Stimulated activated CD8-positive, alpha-beta memory T cell treated with anti-CD3 and anti-CD28 coated beads, Interleukin-12 subunit alpha, Interleukin-12 subunit beta, amount 100 ng/mL, for 24 hours (primary cell): ENCODE data around the gene FAM171A1.
"Not testable (repeated sequence)": the region's sequence is repeated elsewhere in the genome, so short reads cannot be mapped to it uniquely, and the experiment has no call there.

Source experiments
- DNase-seq: peaks from one replicate; pipeline ENCODE4 v3.0.0-alpha.2; 2020; ENCODE audit errors: extremely low read depth

The FAM171A1 gene

DNA sequence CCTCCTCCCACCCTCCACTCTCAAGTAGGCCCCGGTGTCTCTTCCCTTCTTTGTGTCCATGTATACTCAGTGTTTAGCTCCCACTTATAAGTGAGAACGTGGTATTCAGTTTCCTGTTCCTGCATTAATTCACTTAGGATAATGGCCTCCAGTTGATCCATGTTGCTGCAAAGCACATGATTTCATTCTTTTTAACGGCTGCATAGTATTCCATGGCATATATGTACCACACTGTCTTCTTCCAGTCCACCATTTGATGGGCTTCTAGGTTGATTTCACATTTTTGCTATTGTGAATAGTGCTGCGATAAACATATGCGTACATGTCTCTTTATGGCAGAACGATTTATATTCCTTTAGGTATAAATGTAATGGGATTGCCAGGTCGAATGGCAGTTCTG lies 51.0 kb downstream of the FAM171A1 start:
- no peak for DNase-seq

DNA sequence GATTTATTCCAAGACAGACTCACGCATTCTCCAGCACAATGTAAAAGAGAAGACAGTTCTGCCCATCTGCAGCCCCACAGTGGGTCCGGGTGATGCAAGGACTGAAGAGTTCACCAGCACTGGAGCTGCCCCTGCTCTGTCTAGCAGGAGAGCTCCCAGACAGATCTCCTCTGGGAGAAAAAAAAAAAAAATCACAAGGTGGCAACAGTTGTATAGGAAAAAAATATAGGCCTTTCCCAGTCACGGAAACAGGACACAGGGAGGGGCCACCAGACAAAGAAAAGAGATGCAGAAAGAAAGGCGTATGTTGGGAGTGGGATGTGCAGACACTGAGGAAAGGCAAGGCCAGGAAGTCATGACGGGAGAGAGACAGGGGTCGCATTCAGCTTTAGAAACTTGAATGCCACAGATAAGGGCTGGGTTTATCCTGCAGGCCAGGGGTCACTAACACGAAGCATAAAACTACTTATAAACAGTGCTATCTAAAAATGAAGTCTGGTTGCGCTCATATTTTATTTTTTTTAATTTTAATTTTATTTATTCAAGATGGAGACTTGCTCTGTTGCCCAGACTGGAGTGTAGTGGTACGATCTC lies 54.1 kb downstream of the FAM171A1 start:
- DNase-seq: no peak

DNA sequence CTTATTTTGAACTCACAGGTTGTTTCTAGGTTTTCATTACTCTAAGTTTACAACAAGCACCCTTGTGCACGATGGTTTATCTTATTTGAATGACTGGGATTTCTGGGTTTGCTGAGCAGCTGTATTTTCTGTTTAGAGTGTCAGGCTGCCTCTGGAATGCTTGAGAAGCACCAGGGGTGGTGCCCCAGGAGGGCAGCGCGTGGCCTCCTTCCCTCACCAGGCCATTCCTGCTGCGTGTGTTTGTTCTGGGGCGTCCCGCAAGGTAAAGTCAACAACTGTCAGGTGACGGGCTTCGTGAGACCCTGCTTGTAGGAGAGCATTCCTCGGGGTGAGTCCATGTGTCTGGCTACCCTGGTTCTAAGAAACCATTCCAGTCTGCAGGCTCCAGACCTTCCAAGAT lies 54.9 kb downstream of the FAM171A1 start:
- no peak for DNase-seq

DNA sequence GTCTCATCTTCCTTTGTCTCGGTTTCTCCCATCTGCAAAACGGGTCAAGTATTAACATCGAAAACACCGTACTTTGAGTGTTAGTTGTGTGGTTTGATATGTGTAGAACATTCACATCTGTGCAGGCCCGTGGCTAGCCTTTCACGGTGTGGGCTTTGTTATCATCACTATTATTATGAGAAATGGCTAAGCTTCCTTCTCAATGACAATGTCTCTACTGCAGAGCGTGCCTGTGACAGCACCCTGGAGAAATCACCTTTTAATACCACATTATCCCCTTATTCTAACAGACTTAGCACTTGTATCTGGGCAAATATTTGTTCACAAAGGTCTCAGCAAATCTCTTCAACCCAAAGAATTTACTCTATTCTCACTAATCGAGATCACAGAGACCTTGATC lies 55.8 kb downstream of the FAM171A1 start:
- DNase-seq: no peak

DNA sequence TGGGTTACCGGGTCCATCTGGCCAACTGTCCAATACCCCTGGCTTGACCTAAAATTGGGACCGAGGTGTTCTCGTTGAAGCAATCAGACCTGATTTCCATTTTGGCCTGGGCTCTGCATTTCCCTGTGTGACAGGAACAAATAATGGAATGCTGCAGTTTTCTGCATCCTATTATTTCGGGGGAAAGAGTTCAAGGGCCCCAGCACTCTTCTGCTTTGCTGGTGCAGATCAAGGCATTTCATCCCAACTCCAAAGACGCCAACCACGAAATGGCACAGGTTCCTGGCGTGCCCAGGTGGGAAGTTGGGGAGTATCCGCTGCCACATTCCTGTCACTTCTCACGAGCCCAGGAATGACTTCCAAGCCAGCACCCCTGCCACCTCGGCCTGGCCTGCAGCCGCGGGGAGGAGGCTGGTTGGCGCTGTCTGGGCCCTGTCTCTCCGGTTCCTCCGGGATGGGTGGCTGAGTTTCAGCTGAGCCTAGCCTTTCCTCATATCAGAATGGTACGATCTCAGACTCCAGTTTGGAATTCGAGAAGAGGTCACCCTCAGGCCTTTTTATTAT lies 56.5 kb downstream of the FAM171A1 start:
- no peak for DNase-seq

DNA sequence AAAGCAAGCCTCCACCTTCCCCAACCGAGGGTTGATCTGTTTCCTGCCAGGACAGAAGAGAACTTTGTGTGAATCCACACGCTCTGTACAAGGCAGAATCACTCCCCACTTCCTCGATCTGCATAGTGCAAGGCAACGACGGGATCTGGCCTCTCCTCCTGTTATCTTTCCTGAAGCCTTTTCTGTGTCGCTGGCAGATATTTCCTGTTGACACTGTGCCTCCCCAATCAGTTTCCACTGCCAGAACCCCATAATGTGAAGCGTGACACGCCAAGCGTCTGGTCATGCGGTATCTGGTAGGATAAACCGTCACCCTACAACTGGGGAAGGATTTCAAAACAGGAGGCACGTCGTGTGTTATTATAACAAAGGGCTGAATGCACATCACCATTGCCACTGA lies 57.2 kb downstream of the FAM171A1 start:
- no peak for DNase-seq

DNA sequence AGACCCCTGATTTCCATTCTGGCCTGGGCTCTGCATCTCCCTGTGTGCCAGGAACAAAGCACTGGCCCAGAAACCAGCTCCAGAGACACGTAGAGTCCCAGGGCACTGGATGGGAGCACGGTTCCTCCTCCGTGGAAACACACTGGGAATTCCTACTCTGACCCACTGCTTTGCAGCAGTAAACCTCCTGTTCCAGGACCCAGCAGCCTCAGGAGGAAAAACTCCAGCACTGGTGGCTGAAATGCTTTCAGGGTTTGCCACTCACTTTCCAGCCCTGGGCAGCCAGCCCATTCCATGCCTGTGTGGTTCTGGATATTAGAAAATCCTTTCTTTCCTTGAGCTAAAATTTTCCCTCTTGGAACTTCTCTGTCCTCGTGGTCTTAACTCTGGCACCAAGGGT lies 58.0 kb downstream of the FAM171A1 start:
- DNase-seq: no peak

DNA sequence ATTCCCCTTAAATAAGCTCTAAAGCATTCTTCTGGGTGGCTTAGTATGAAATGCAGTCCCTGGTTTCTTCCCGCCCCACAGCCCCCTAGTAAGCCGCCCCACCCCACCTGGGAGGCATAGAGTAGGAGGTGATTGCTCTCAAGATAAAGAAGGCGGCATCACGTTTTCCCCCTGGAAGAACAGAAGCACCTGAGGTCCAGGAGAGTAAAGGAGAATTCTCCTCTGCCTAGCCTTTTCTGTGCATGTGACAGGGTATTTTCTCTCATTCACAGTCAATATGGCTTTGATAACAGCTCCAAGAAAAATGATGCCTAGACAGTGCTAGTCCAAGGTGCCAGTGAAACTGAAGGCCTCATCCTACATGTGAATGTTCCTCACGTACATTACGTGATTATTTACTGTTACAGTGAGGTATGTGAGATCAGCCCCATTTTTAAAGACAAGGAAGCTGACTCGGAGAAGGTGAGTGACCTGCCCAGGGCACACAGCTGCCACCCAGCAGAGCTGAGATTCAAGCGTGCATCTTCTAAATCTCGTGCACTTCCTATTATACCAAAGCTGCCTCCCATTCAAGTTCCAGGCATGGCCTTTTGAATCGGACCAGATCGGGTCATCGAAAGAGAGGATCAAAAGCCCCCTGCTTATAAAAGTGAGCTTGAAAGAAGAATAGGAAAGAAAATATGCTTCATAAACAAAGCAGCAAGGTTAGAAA lies 59.4 kb downstream of the FAM171A1 start:
- no peak for DNase-seq

DNA sequence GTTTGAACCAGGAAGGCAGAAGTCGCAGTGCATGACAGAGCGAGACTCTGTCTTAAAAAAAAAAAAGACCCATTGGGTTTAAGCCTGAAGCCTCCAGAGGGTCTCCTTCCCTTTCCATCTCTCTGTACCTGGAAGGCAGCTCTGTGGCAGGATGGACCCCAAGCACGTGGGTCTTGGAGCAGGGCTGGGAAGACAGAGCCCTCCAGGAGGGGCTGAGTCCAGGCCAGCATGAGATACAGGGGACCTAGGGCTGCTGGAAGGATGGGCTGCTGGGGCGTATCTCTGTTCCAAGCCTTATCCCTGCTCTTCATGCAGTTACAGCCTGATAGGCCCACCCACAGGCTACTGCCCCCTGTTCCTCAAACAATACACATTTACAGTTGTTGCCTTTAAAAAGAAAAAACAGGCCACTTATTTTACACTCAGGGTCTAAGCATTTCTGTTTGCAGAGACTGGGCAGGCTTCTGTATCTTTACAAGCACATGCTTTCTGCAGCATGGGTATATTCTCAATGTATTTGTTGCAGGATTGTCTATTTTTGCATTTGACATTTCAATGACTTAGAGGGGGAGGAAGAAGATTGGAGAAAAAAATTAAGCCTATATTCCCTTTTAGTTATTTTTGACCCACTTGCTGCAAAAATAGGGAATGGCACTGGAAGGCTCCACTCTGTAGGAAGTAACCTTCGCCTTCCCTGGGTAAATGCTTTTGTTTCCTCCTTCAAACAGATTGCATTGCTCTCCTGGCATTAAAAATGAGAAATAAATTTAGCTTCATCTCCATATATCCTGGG lies 60.1 kb downstream of the FAM171A1 start:
- no peak for DNase-seq

DNA sequence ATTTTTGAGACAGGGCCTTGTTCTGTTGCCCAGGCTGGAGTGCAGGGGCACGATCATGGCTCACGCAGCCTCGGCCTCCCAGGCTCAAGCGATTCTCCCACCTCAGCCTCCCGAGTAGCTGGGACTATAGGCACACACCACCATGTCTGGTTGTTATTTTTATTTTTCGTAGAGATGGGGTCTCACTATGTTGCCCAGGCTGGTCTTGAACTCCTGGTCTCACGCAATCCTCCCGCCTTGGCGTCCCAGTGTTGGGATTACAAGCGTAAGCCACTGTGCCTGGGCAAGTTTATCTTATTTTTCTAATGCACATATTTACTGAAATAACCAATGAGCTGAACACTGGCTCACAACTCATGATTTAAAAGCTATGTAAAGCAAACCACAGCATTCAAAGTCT lies 61.9 kb downstream of the FAM171A1 start:
- no peak for DNase-seq

DNA sequence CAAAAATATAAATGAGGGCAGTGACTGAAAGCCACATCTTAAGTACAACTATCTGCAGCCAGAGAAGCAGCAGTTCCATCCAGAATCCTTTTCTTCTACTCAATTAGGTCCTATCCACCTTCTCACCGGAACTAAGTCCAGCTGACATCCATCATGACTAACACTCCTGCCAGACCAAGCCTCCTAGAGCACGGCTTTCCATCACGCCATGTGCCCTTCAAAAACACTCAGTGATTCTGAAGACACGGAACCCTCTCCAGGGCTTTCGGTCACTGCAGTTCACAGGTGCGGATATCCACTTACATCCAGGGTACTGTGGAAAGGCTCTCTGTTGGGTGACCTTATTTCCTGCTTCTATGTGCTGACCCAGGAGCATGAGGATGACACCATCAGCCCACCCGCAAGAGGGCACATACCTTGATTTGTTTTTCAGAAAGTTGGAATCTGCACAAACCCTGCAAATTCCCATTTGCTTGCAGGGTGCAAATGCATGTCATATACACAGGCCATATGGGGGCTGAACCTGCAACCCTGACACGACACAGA lies 64.3 kb downstream of the FAM171A1 start:
- DNase-seq: no peak

DNA sequence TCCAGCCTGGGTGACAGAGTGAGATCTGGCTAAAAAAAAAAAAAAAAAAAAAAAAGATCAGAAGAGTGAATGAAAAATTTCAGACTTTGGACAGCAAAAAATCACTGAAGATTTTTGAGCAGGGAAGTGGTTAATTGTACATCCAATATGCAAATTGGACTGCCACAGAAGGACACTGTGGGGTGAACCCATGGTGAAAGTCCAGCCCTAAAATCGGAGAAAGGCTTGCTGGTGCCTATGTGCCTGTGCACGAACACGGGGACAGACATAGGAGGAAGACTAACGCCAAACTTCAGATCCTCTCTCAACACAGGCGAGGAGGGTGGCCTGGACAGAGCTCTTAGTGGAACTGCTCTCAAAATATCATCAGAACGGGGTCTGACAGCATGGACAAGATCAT lies 65.5 kb downstream of the FAM171A1 start:
- DNase-seq: no peak

DNA sequence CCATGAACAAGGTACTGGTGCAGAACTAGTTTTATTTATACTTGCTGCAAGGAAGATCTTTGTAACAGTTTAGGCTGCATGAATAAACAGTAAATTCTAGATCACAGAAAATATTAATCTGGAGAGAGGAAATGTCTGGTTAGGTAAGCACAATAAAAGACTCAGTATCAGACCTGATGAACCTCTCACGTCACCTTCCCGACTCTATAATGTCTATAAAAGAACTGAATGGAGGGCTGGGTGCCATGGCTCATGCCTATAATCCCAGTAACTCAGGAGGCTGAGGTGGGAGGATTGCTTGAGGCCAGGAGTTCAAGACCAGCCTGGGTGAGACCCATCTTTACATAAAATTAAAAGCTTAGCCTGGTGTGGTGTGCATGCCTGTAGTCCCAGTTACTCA lies 65.9 kb downstream of the FAM171A1 start:
- DNase-seq: no peak

DNA sequence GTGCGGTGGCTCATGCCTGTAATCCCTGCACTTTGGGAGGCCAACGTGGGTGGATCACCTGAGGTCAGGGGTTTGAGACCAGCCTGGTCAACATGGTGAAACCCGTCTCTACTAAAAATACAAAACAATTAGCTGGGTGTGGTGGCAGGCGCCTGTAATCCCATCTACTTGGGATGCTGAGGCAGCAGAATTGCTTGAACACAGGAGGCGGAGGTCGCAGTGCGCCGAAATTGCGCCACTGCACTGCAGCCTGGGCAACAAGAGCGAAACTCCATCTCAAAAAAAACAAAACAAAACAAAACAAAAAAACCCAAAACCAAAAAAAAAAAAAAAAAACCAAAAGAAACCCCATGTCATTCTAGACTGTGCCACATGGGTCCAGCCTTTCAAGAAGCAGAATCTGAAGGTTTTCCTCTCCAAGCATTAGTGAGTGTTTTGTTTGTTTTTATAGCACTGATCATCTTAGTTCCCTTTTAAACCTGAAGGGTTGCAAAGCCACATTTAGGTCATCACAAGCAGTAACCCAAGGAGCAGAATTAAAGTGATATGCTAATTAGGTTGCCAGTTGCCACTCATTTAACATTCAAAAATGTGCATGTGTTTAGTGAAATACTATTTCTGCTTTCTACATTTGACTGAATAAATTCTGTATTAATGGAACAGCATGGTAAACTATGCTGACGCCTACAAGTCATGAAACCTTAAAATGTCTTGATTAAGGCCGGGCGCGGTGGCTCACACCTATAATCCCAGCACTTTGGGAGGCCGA lies 68.7 kb downstream of the FAM171A1 start:
- DNase-seq: not testable (repeated sequence)

DNA sequence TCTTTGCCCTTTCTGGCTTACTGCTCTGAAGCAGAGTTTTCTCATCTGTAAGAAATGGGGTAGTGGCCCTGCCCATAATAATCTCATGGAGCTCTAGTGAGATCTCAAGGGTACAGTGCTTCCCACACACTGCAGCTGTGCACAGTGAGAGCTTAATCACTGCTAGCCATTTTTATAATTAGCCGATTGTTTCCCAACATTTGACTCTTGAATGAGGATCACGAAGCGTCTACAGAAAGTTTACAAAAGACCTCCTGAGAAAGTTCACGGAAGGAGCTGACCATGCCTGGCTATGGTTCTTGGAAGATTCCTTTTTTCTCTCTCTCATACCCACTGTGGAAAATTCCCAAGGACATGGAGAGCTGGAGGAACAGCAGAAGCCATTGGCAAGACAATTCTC lies 70.4 kb downstream of the FAM171A1 start:
- DNase-seq: no peak

DNA sequence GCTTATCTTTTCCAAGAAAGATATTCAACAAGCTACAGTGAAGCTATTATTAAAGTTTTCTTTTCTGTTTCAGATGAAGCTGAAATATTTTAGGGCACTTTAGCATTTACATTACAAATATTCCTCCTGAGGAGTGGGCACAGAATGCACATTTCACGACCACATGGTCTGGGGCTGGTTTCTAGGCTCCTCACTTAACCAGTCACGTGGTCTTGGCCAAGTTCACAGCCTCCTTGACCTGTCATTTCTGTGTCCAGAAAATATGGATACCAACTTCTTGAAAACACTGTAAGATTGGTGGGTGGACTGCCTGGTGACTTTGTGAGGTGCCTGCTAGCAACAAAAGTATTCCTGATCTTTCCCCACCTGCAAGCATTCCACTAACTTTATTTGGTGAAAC lies 70.9 kb downstream of the FAM171A1 start:
- DNase-seq: no peak

DNA sequence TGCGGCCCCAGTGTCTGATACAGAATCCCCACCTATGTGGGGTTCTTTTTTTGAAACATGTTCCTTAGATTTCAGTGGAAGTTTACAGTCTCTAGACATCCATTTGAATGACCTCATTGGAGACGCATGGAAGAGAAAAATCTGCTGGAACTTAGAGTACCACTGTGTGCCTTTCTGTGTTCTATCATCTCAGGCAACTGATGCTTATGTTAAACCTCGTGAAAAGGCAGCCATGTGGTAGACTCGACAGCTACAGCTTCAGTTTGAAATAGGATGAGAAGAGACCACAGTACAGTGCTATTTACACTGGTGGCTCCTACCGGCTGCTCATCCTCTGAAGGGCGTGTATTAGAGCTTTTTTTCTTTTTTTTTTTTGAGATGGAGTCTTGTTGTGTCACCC lies 74.4 kb downstream of the FAM171A1 start:
- DNase-seq: no peak

DNA sequence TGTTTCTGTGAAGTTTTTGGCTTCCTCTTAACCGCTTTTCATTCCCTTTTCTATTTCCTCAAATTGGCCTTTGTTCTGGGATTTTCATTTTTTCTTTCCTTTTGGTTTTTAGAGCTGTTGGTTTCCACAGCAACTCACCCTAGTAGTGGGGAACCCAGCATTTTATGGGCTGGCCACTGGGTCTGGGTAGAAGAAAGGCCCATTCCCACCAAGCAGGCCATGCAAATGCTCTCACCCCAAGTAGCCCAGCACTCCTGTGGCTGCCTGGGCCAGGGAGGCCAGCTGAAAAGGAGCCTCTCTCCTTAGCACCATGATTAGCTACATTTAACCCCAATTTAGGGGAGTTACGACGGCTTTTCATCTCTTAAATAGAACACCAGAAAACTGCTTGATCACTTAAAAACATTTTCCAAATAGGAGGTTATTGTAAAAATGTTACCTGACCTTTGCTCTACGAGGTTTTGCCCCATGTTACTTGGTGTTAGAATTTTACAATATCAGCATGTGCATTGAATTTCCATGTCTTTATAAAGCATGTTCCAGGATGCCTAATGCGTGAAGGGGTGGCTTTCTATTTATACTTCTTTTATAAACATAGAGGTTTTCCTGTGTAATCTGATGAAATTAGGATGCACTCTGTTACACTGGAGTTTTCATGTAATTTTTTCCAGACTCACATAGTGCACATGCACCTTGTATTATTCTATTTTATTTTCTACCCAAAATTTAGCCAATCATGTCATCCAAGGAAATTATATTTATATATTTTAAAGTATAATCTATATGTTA lies 75.4 kb downstream of the FAM171A1 start:
- no peak for DNase-seq

DNA sequence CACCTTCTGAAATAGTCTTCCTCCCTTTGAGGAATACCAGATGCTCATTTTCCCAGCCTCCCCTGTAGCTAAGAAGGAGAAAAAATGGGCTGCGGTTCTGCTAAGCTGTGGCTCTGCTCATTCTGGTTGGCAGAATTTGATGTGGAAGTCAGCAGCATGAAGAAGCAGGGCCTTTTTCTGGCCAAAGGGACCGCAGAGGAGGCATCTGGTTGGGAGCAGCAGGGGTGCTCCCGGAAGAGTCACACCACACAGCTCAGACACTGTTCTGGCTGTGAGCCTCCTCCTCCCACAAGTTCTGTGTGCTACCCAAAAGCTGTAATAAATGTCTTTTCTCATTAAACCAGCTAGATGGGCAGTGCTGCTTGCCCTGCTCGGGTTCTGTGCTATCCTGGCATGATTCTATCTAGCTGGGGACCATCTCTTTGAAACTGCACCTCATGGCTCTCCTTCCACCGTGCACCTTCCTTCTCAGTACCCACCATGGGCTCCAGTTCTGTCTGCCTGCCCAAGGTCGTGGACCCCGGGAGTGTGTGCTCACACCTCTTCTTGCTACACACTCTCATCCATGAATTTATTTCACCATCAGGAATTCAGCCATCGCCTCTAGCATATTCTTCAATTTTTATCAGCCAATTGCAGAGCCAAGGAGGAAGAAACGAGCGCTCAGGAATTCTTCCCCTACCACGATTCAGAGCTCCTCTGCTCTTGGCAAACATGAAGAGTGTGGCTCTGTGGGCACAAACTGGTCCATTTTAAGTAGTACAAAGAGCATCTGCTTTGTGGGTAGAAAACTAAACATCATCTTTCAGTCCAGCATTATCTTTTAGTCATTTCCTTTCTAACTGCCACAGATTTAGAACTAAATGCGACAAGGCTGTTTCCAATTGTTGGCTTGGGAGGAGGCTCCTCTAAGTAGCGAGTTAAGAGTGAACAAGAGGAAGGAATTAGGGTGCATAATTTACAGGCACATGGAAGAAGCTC lies 76.9 kb downstream of the FAM171A1 start:
- DNase-seq: no peak

DNA sequence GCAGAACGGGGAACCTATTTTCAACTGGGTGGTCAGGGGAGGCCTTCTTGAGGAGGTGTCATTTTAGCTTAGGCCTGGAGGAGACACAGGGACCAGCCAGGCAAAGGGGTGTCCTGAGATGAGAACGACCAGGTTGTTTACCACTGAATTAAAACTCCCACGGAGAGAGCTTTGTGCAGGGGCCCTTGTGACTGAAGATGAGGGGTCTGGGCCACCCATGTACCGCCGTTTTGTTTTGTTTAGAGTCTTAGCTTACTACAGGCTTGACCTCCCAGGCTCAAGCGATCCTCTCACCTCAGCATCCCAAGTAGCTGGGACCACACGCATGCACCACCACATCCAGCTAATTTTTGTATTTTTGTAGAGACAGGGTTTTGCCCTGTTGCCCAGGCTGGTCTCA lies 80.4 kb downstream of the FAM171A1 start:
- DNase-seq: no peak
